H1 (cell line): ENCODE data around the gene SMIM1. TPM values are rescaled to one million over a fixed set of nuclear protein-coding genes. Genes with fewer than 3 reads are reported as not detected.

ENCODE experiments used
- CTCF ChIA-PET: fragments of 300-600 bp; sonication (Branson Sonifier 250); formaldehyde crosslinking; loops from one replicate; lab custom pipeline; 2021; ENCODE audit not compliant: partially characterized antibody; lab: Charles Lee
- POLR2A ChIA-PET: fragments of 300-600 bp; sonication (Branson Sonifier 250); formaldehyde crosslinking; loops from one replicate; lab custom pipeline; 2021; ENCODE audit warnings: inconsistent platforms; ENCODE audit not compliant: partially characterized antibody; lab: Charles Lee
- DNase-seq, 2 experiments: peaks; one replicate each; pipeline versions ENCODE4 v3.0.0 to v3.0.0-alpha.2; 2010 to 2022; ENCODE audit warnings: low spot score in 2 of 2, low read depth in 1 of 2, mixed read lengths in 1 of 2
- FAIRE-seq: peaks from 2 replicates; lab custom pipeline; 2011; peaks lifted over from hg19 to GRCh38; lab: Jason Lieb, UNC
- H2AFZ ChIP-seq: 2 replicates; pipeline ENCODE4 v1.8.1; 2012; ENCODE audit warnings: low read length, inconsistent platforms
- H2AK5ac ChIP-seq: 2 replicates; pipeline ENCODE4 v1.6.1; 2013; ENCODE audit warnings: low read depth, low read length
- H2BK120ac ChIP-seq: replicated peaks from 2 replicates; pipeline ENCODE3; 2013; ENCODE audit warnings: low read depth, low read length, inconsistent platforms
- H2BK12ac ChIP-seq: 2 replicates; pipeline ENCODE4 v1.6.1; 2013; ENCODE audit warnings: low read depth, low read length
- H2BK15ac ChIP-seq: 2 replicates; pipeline ENCODE4 v1.6.1; 2013; ENCODE audit warnings: low read length
- H2BK20ac ChIP-seq: 2 replicates; pipeline ENCODE4 v1.6.1; 2013; ENCODE audit warnings: low read length
- H2BK5ac ChIP-seq: 2 replicates; pipeline ENCODE4 v1.6.1; 2013; ENCODE audit warnings: low read depth, low read length
- H3K14ac ChIP-seq: 2 replicates; pipeline ENCODE4 v1.6.1; 2013; ENCODE audit warnings: inconsistent platforms; ENCODE audit not compliant: insufficient read length
- H3K18ac ChIP-seq: 2 replicates; pipeline ENCODE4 v1.6.1; 2013; ENCODE audit warnings: low read length; ENCODE audit errors: extremely low read depth
- H3K23ac ChIP-seq: 2 replicates; pipeline ENCODE4 v1.6.1; 2013; ENCODE audit warnings: inconsistent platforms; ENCODE audit not compliant: insufficient read length
- H3K23me2 ChIP-seq: 2 replicates; pipeline ENCODE4 v1.6.1; 2013; ENCODE audit warnings: low read depth, low read length
- H3K27ac ChIP-seq: 2 replicates; pipeline ENCODE4 v1.6.1; 2011; ENCODE audit warnings: low read depth, low read length, inconsistent platforms
- H3K27me3 ChIP-seq, 4 experiments: replicated peaks in 1 of 4; 1 replicate in 1 of 4; 2 replicates in 3 of 4; pipeline versions ENCODE4 v1.6.1 to v1.8.1; 2011 to 2013; ENCODE audit warnings: low read length in 3 of 4, mild to moderate bottlenecking in 3 of 4, inconsistent platforms in 2 of 4, mixed read lengths in 2 of 4, moderate library complexity in 1 of 4; ENCODE audit not compliant: control insufficient read depth in 3 of 4, insufficient read depth in 3 of 4; ENCODE audit errors: extremely low read depth in 1 of 4
- H3K36me3 ChIP-seq, 4 experiments: 2 replicates each; pipeline versions ENCODE4 v1.6.1 to v1.8.1; 2011 to 2013; ENCODE audit warnings: mild to moderate bottlenecking in 4 of 4, low read length in 3 of 4, moderate library complexity in 2 of 4, control low read depth in 1 of 4, inconsistent platforms in 1 of 4; ENCODE audit not compliant: insufficient read depth in 4 of 4, control insufficient read depth in 2 of 4
- H3K4ac ChIP-seq: replicated peaks from 2 replicates; pipeline ENCODE3; 2013; ENCODE audit warnings: low read length, low read depth, mixed read lengths, inconsistent platforms; ENCODE audit not compliant: insufficient read length
- H3K4me1 ChIP-seq, 4 experiments: replicated peaks in 1 of 4; 1 replicate in 1 of 4; 2 replicates in 3 of 4; pipeline versions ENCODE4 v1.6.1 to v1.8.1; 2011 to 2013; ENCODE audit warnings: low read length in 3 of 4, inconsistent platforms in 2 of 4, mixed read lengths in 1 of 4; ENCODE audit not compliant: insufficient read depth in 4 of 4, control insufficient read depth in 3 of 4
- H3K4me2 ChIP-seq, 2 experiments: 2 replicates each; pipeline versions ENCODE4 v1.6.1 to v1.8.1; 2011 to 2013; ENCODE audit warnings: low read depth in 2 of 2, low read length in 2 of 2, control low read depth in 1 of 2, inconsistent platforms in 1 of 2, mild to moderate bottlenecking in 1 of 2; ENCODE audit not compliant: insufficient read depth in 1 of 2
- H3K4me3 ChIP-seq, 4 experiments: fragments of 200-600, 300-600 bp in 1 of 4; sonication (generic), shearing (Covaris generic), sonication (Bioruptor Twin) in 1 of 4; 2 replicates each; pipeline versions ENCODE4 v1.5.1 to v1.8.1; 2011 to 2016; ENCODE audit warnings: low read length in 4 of 4, low read depth in 3 of 4, control low read depth in 2 of 4, inconsistent platforms in 2 of 4, mild to moderate bottlenecking in 2 of 4, mixed read lengths in 1 of 4, moderate library complexity in 1 of 4; ENCODE audit not compliant: insufficient read depth in 2 of 4; ENCODE audit errors: extremely low read depth in 1 of 4
- H3K56ac ChIP-seq: replicated peaks from 2 replicates; pipeline ENCODE3; 2013; ENCODE audit warnings: low read depth, mild to moderate bottlenecking, mixed read lengths, low read length, inconsistent platforms; ENCODE audit not compliant: insufficient read length
- H3K79me1 ChIP-seq: 2 replicates; pipeline ENCODE4 v1.6.1; 2013; ENCODE audit warnings: low read depth, low read length, control low read depth
- H3K79me2 ChIP-seq, 2 experiments: 2 replicates each; pipeline versions ENCODE4 v1.6.1 to v1.8.1; 2012 to 2013; ENCODE audit warnings: low read length in 2 of 2, mild to moderate bottlenecking in 2 of 2, inconsistent platforms in 1 of 2; ENCODE audit not compliant: insufficient read depth in 2 of 2, control insufficient read depth in 1 of 2
- H3K9ac ChIP-seq, 4 experiments: replicated peaks in 1 of 4; 1 replicate in 1 of 4; 2 replicates in 3 of 4; pipeline versions ENCODE4 v1.6.1 to v1.8.1; 2011 to 2013; ENCODE audit warnings: low read depth in 3 of 4, low read length in 3 of 4, control low read depth in 2 of 4, mild to moderate bottlenecking in 2 of 4, moderate library complexity in 2 of 4, inconsistent platforms in 1 of 4; ENCODE audit errors: extremely low read depth in 1 of 4
- H3K9me3 ChIP-seq, 2 experiments: 2 replicates each; pipeline versions ENCODE4 v1.6.1 to v1.8.1; 2012 to 2013; ENCODE audit warnings: mild to moderate bottlenecking in 2 of 2, moderate library complexity in 2 of 2, control low read depth in 1 of 2, inconsistent platforms in 1 of 2, low read depth in 1 of 2, low read length in 1 of 2, mixed read lengths in 1 of 2; ENCODE audit not compliant: insufficient read depth in 2 of 2
- H4K20me1 ChIP-seq, 2 experiments: replicated peaks in 1 of 2; 2 replicates each; pipeline versions ENCODE3 to v1.8.1; 2011 to 2013; ENCODE audit warnings: inconsistent platforms in 2 of 2, low read length in 2 of 2, mild to moderate bottlenecking in 1 of 2; ENCODE audit not compliant: insufficient read depth in 2 of 2, control insufficient read depth in 1 of 2
- H4K5ac ChIP-seq: 2 replicates; pipeline ENCODE4 v1.6.1; 2013; ENCODE audit warnings: low read length, low read depth, mixed read lengths, inconsistent platforms; ENCODE audit not compliant: insufficient read length
- H4K8ac ChIP-seq: 2 replicates; pipeline ENCODE4 v1.8.0; 2013; ENCODE audit warnings: mild to moderate bottlenecking, moderate library complexity, low read length, inconsistent platforms; ENCODE audit not compliant: insufficient read depth; ENCODE audit errors: extremely low read depth
- H4K91ac ChIP-seq: replicated peaks from 2 replicates; pipeline ENCODE3; 2013; ENCODE audit warnings: low read length, mixed read lengths, inconsistent platforms; ENCODE audit not compliant: insufficient read length
- CHD1 ChIP-seq: IDR thresholded peaks from 2 replicates; pipeline ENCODE4 v1.6.1; 2012; ENCODE audit warnings: low read depth, low read length, improper control_type of control experiment
- CHD2 ChIP-seq: IDR thresholded peaks from 2 replicates; pipeline ENCODE4 v1.6.1; 2012; ENCODE audit warnings: low read length, improper control_type of control experiment
- GABPA ChIP-seq: IDR thresholded peaks from 2 replicates; pipeline ENCODE4 v1.6.1; 2011; ENCODE audit warnings: mild to moderate bottlenecking, low read length, moderate library complexity, borderline replicate concordance; ENCODE audit not compliant: insufficient read depth
- HDAC2 ChIP-seq, 2 experiments: fragments of 300-600 bp in 1 of 2; sonication (generic) in 1 of 2; IDR thresholded peaks; 2 replicates each; pipeline ENCODE4 v1.6.1; 2011 to 2012; ENCODE audit warnings: low read depth in 2 of 2, low read length in 2 of 2, mild to moderate bottlenecking in 2 of 2, moderate library complexity in 2 of 2, borderline replicate concordance in 1 of 2, inconsistent platforms in 1 of 2
- JUND ChIP-seq: IDR thresholded peaks from 2 replicates; pipeline ENCODE4 v1.6.1; 2011; ENCODE audit warnings: mild to moderate bottlenecking, improper control_type of control experiment, low read length
- SP1 ChIP-seq: IDR thresholded peaks from 2 replicates; pipeline ENCODE4 v1.6.1; 2011; ENCODE audit warnings: low read depth, low read length
- TCF12 ChIP-seq: IDR thresholded peaks from 2 replicates; pipeline ENCODE4 v1.6.1; 2011; ENCODE audit warnings: low read depth, mild to moderate bottlenecking, low read length
- YY1 ChIP-seq: IDR thresholded peaks from 2 replicates; pipeline ENCODE4 v1.6.1; 2011; ENCODE audit warnings: low read depth, mild to moderate bottlenecking, low read length
- WGBS, 2 experiments: shearing (Covaris generic) in 1 of 2; methylation state at CpG; one replicate each; pipeline versions ENCODE4 v1.1.6 to v1.1.7; 2013 to 2015; ENCODE audit warnings: low lambda C conversion rate in 2 of 2, mixed read lengths in 2 of 2, inconsistent platforms in 1 of 2, low coverage in 1 of 2, missing lambda C conversion rate in 1 of 2; ENCODE audit not compliant: insufficient replicate concordance in 2 of 2, insufficient coverage in 1 of 2, insufficient read length in 1 of 2; ENCODE audit errors: extremely low coverage in 1 of 2, missing lambda C conversion rate in 1 of 2; 5-methylcytosine and 5-hydroxymethylcytosine counted together
- polyA plus RNA-seq, 7 experiments: library from polyadenylated mRNA; depleted of rRNA in 3 of 7; stranded (reverse) in 5 of 7; unstranded in 2 of 7; fragments of >200 nt in 5 of 7; fragments of 200-250 nt in 2 of 7; gene quantifications; 1 replicate in 5 of 7; 2 replicates in 1 of 7; 4 replicates in 1 of 7; pipeline versions ENCODE4 v1.2.1 to v1.2.3, GENCODE V29; 2011 to 2013; ENCODE audit warnings: missing spikeins in 2 of 7, mixed read lengths in 2 of 7
- total RNA-seq: library from RNA; stranded (reverse); fragmentation: NEBNext Ultra II Directional; extraction: Animal tissue kit (Norgen Biotek cat#: 25700); gene quantifications from 2 replicates; pipeline ENCODE4 v1.2.1, GENCODE V29; 2021
- TF ChIP-seq, protein P1 (sequence below), 3 experiments: IDR thresholded peaks; 1 replicate in 2 of 3; 2 replicates in 1 of 3; pipeline versions ENCODE4 v1.5.1 to v1.6.1; 2011; ENCODE audit warnings: low read length in 3 of 3, mild to moderate bottlenecking in 3 of 3, inconsistent platforms in 2 of 3, low read depth in 1 of 3, moderate library complexity in 1 of 3; ENCODE audit not compliant: insufficient read depth in 1 of 3; ENCODE audit errors: control extremely low read depth in 1 of 3

The SMIM1 gene
- total and polyA plus RNA-seq, 2 of the 8 experiments (the other 6 are each of a cell fraction or from before 2014, with no cell fraction given) = 7.7 to 9.7 TPM

DNA sequence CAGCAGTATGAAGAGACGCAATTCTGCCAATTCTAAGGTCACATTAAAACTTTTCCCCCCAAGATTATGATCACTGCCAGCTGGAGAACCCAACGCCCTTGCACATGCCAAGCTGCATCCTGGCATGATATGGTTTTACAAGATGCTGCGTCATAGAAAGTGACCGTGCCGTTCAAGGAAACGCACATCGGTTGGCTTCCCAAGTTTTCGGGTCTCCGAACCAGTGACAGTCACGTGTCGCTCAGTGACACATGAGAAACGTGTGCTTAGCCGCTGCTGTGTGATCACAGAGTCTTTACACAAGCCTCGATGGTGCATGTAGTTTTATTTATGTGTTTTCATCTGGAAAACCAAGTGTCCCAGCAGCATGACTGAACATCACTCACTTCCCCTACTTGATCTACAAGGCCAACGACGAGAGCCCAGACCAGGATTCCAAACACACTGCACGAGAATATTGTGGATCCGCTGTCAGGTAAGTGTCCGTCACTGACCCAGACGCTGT lies 7.4 kb downstream of the SMIM1 start:
- Histone ChIP-seq H4K91ac (no peak overlapping the region), H3K4me3 (no peak overlapping the region), H4K20me1 (peaks cover 10 to 23% of the 10 kb centered on the region in 2 experiments), H2BK12ac (no peak overlapping the region), H2BK15ac (no peak overlapping the region), H3K18ac (no peak overlapping the region), H3K4ac (no peak overlapping the region), H3K27me3 (no peaks in the 10 kb centered on the region; a peak in 1 of 7 replicates), H3K9me3 (no peaks in the 10 kb centered on the region), H3K23me2 (no peaks in the 10 kb centered on the region), H3K9ac (no peak overlapping the region), H3K79me2 (no peaks in the 10 kb centered on the region), H2BK20ac (no peak overlapping the region), H3K4me2 (no peak overlapping the region), H2BK120ac (no peak overlapping the region), H2AFZ (no peak overlapping the region), H3K79me1 (peaks cover 2% of the 10 kb centered on the region; the same call in 1 of the 2 replicates), H2BK5ac (no peak overlapping the region), H3K56ac (no peak overlapping the region), H4K8ac (no peak overlapping the region), H4K5ac (no peak overlapping the region), H3K27ac (no peak overlapping the region), H2AK5ac (no peak overlapping the region), H3K36me3 (peaks cover 28 to 50% (median 48%) of the 10 kb centered on the region in 4 experiments), H3K23ac (no peak overlapping the region), H3K4me1 (peaks cover 0 to 15% (median 7%) of the 10 kb centered on the region in 4 experiments; a peak in 6 of 7 replicates), H3K14ac (no peak overlapping the region)
- FAIRE-seq (no peak), DNase-seq (no peak)
- ChIA-PET CTCF (interaction anchor here (0.6 to 1.6 kb wide), 2 partner anchors 56 to 1728 kb away, joined by 3 read pairs; no protein-coding TSS in a partner anchor), POLR2A (interaction anchor here (1.0 to 5.8 kb wide), 3 partner anchors 10 to 22 kb away, joined by 3 to 84 read pairs (median 13); partner anchors contain the start of gene LRRC47)
- WGBS, 2 experiments = 94% methylated on average over 20 of the region's 20 CpGs; no CpG with 5 or more reads in 1 of the 2 experiments
- no peak for TF ChIP-seq JUND
- TF ChIP-seq, protein P1, sequence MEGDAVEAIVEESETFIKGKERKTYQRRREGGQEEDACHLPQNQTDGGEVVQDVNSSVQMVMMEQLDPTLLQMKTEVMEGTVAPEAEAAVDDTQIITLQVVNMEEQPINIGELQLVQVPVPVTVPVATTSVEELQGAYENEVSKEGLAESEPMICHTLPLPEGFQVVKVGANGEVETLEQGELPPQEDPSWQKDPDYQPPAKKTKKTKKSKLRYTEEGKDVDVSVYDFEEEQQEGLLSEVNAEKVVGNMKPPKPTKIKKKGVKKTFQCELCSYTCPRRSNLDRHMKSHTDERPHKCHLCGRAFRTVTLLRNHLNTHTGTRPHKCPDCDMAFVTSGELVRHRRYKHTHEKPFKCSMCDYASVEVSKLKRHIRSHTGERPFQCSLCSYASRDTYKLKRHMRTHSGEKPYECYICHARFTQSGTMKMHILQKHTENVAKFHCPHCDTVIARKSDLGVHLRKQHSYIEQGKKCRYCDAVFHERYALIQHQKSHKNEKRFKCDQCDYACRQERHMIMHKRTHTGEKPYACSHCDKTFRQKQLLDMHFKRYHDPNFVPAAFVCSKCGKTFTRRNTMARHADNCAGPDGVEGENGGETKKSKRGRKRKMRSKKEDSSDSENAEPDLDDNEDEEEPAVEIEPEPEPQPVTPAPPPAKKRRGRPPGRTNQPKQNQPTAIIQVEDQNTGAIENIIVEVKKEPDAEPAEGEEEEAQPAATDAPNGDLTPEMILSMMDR (IDR thresholded peaks at IDR 0.05; ENCODE audit: control extremely low read depth in 1 of 3, insufficient read depth in 1 of 3, low read depth in 1 of 3, low read length in 3 of 3) = no peak
- no peak for TF ChIP-seq GABPA
- no peak for TF ChIP-seq TCF12
- TF ChIP-seq SP1 = no peak
- TF ChIP-seq YY1 = no peak
- TF ChIP-seq CHD2 = no peak
- TF ChIP-seq HDAC2 (IDR thresholded peaks at IDR 0.05; ENCODE audit: borderline replicate concordance in 1 of 2, low read depth in 2 of 2, low read length in 2 of 2) = no peak
- TF ChIP-seq CHD1 = no peak
